GM19023 (cell line): ENCODE measurements around the gene GYS2.

Experiments
- ATAC-seq: cut with Tn5 transposase; IDR thresholded peaks from one replicate; pipeline ENCODE4 v1.9.1; 2021; ENCODE audit warnings: mild to moderate bottlenecking, moderate library complexity; ENCODE audit not compliant: unreplicated experiment

The GYS2 gene

DNA sequence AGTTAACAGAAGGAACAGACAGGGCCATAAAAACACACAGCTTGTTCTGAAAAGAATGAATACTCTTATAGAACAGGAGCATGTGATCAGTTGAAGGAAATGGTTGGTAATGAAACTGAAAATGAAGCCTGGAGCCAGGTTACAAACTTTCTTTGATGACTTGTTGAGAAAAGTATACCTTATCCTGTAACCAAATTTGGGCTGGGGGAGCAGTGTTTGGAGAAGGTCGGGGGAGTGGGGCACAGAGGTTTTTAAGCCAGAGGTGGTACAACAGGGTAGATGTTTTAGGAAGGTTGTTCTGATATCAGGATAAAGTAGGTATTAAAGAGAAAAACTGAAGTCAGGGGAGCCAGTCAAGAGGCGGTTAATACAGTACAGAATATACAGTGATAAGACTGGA is 94.9 kb downstream of the GYS2 start:
- ATAC-seq = peak; percentile 96

DNA sequence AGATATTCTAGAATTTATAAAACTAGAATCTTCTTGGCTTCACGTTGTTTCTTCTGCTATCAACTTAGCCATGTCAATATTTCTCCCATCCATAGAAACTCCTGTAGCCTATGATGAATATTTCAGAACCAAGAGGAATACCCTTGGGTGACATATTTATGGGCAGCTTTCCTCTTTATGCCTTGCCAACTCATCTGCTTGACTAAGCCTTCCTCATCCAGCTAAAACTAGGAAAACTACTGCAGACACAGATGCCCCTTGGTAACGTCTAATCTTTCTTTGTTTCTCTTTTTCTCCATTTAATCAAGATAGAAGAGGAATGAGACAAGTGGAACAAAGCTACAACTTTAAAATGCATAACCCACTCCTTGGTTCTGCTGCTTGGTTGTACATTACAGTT is 96.8 kb downstream of the GYS2 start:
- no peak for ATAC-seq

DNA sequence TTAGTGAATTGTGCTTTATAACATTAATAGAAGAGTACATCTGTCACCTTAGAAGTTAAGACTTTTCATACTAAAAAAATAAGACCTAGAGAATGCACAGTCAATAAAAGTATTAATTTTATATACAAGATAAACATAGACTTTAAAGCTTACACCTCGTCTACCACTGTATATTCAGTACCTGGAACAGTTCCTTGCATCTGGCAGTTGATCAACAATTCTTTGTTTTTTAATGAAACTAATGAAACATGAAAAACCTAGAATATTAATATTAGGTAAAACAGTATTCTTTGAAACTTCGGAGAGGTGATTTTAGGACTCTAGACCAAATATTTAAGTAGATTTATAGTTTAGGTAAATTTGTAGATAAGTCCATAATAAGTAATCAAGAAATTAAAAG is 98.8 kb downstream of the GYS2 start:
- ATAC-seq = no peak

DNA sequence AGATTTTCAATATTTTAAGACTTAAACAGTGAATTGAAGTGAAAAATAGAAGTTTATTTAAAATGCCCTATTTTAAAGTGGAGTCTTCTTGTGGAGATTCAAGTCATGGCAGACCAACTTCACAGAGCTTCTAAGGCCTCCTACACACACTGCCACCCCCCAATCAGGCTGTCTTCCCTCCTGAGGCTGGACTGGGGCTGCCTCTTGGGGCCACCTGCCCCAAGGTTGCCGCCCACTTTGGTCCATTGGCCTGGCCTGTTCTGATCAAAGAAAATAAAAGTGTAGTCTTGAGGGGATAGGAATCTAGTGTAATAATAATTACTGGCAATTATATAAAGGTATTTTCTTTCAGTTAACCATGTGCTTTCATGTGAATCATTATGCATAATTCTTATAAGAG is 101.8 kb downstream of the GYS2 start:
- no peak for ATAC-seq

DNA sequence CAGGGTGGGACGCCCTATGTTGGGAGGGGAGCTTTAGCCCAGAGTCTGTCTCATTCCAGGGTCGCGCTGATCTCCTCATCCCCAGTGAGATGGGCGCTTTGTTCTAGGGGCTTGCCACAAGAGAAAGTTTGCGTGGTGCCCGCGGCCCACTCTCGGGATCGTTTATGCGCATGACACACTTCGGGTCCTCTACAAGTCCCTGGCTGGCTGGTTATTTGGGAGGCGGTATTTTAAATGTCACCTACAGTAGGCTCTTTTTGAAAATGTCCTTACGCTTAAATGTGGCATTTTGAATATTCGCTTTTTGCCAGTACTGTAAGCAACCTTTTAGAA is 102.5 kb downstream of the GYS2 start:
- peak; percentile 3 for ATAC-seq

DNA sequence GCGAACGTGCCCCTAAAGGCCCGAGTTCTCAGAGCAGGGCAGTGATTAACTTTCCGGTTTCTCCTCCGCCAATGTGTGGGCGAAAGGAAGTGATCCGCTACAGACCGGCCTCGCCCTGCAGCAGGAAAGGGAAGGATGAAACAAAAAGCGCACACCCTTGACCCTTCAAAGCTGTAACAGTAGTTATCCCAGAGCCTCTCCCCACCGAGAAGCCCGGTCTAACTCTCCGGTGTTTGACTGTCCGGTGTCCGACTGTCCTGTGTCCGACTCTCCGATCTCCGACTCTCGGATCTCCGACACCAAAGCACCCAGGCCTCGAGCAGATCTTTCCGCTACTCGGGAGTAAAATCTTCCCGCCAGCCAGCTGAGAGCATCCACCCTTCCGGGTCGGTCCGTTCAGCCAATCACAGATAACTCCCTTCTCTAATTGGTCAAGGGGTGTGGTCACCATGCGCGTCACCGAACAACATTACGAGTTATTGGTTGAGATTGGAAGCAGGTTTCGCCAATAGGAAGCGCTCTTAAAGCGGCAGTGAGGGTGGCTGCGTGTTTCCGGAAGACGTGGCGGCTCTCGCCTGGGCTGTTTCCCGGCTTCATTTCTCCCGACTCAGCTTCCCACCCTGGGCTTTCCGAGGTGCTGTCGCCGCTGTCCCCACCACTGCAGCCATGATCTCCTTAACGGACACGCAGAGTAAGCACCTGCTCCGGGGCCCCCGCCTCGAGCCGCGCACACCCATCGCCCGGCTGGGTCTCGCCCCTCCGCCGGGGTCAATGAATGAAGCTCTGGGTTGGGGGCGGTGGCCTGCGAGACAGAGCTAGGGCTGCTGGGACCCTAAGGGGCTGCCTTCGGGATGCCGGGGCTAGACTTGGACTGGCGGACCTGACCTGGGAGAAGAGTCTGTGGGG is 103.1 kb downstream of the GYS2 start, which contains the start of the genes GOLT1B and RECQL:
GOLT1B (plus strand) TSS at position 532 of the 906 bp plus-strand sequence; CDS start at position 667, 135 bp downstream.
RECQL (minus strand) TSS at position 378 of the 906 bp plus-strand sequence. CDS start 2,065 bp downstream, outside the sequence.
- peak; percentile 99 for ATAC-seq

DNA sequence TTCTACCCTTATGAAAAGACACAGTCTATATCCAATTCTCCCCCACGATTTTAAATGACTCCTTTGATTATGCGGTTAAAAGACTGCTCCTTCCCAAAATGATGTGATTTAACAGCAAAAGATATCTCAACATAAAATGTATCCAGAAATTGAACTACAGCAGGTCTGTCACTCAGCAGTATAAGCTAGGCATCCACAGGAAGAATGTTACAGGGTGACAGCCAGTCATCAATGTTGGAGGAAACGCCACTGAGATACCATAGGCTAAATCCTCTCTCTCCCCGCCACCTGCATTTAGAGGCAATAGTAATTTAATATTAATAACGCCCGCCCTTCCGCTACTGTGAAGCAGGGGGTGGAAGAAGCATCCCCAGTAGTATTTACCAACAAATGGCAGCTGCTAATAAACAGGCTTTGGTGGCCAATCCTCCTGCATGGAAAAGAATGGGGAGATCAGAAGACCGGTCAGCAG is 103.8 kb downstream of the GYS2 start:
- no peak for ATAC-seq

DNA sequence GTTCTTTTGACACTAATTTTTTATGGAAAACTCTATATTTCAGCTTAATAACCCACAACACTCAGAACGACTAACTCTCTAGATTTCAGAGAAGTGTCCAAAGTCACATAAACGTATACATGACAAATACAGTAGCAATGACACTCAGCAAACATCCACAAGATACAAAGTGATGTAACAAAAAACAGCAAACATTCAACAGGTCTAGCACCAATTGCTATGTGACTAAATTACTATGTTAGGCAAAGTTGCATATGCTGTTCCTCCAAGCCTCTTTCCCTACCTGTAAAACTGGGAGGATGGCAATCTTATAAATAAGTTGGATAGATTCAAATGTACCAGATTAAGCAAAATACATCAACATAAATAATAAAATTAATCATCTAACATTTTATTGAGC is 104.9 kb downstream of the GYS2 start:
- ATAC-seq = no peak
